Stimulated activated CD8-positive, alpha-beta memory T cell treated with anti-CD3 and anti-CD28 coated beads, Interleukin-4, amount 100 ng/mL, for 24 hours (primary cell): Measurements from ENCODE around the gene PHC3.

Experiments
- DNase-seq: peaks from one replicate; pipeline ENCODE4 v3.0.0-alpha.2; 2020; ENCODE audit warnings: low read depth

Gene PHC3

DNA sequence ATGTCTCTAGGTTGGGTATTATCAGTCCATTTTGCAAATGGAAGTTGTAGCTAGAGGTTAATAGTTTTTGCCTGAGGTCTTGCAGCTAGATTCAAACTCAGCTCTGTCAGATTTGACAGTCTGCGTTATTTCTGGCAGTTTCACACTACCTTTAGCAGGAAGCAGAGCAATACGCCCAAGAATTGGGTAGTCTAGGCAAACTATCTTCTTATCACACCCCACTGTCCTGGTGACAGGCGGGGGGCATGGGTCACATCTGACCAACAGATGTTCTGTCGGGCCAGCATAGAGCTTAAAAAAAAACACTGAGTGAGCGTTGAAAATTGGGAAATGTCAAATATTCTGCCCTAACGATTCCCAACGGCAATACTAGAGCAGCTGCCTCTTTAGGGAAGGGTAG is 138.0 kb downstream of the PHC3 start:
- DNase-seq: no peak

DNA sequence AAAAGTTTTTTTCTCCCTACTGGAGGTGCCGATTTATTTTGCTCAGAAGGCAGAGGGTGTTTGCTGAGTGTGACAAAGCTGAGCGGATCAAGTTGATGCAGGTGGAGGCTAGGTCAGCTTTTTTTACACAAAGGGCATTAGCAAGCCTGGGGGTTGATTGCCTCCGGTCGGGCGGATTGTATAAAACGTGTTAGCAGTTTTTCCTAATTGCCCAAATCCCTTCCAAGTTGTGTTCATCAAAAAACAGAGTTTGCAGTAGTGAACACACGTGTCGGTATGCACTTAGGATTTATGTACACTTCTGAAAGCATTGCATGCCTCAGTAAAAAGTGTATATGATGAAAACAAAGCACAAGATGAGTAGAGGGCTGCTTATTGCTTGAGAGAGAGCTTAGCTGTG is 141.1 kb downstream of the PHC3 start:
- DNase-seq: no peak

DNA sequence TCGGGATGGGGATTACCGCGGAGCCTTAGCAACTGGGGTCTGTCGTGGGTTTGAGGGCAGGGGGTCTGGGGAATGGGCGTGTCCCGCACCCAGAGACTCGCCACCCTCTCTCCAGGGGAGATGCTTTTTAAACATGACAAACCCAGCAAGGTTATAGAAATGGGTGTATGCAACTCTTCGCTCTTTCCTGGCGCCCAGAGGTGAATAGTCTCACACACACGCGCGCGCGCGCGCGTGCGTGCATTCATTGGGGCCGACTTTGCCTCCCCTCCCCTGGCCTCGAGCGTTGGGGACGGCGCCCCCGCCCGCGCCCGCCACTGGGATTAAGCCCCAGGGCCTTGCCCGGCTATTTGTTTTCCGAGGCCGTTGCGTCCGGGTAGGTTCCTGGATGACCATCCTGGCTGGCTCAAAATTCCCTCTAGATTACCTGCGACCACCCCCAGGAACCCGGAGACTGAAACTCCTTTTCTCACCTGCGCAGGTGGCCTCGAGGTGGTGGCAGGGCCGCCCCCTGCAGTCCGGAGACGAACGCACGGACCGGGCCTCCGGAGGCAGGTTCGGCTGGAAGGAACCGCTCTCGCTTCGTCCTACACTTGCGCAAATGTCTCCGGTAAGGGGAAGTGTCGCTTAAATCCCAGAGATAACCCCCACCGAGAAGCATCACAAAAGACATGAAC is 143.0 kb downstream of the PHC3 start:
- DNase-seq: no peak
